Stimulated activated CD4-positive, alpha-beta T cell treated with anti-CD3 and anti-CD28 coated beads, Interleukin-12 subunit alpha, Interleukin-12 subunit beta, amount 100 ng/mL, for 48 hours (primary cell): ENCODE measurements around the gene HOMER3.
"Not testable (repeated sequence)": the region's sequence is repeated elsewhere in the genome, so short reads cannot be mapped to it uniquely, and the experiment has no call there.

ENCODE experiments used
- DNase-seq, 3 donors: peaks; one replicate each; pipeline ENCODE4 v3.0.0-alpha.2; 2020; ENCODE audit warnings: low read depth in 2 of 3, low spot score in 1 of 3

The HOMER3 gene

GRCh38 chr19:18903156-18904037 is 37.6 kb downstream of the HOMER3 start:
- no peak for DNase-seq

DNA sequence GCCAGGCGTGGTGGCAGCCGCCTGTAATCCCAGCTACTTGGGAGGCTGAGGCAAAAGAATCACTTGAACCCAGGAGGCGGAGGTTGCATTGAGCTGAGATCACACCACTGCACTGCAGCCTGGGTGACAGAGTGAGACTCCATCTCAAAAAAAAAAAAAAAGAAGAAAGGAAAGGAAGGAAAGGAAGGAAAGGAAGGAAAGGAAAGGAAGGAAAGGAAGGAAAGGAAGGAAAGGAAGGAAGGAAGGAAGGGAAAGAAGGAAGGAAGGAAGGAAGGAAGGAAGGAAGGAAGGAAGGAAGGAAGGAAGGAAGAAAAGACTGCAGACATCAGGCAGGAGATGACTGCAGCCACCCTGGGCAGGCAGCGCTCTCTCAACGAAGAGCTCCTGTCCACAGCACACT is 38.5 kb downstream of the HOMER3 start:
- DNase-seq, result not testable (repeated sequence)

GRCh38 chr19:18901491-18901890 is 39.5 kb downstream of the HOMER3 start:
- no peak for DNase-seq

- DNase-seq, result no peak
Measured at GRCh38 chr19:18900700-18901481, 40.1 kb downstream of the HOMER3 start.

GRCh38 chr19:18899624-18900560 is 41.1 kb downstream of the HOMER3 start:
- no peak for DNase-seq

GRCh38 chr19:18898607-18899408 is 42.2 kb downstream of the HOMER3 start:
- no peak for DNase-seq

- no peak for DNase-seq
Measured at GRCh38 chr19:18898081-18898606, 42.9 kb downstream of the HOMER3 start.

GRCh38 chr19:18897094-18898029 is 43.7 kb downstream of the HOMER3 start:
- no peak for DNase-seq

DNA sequence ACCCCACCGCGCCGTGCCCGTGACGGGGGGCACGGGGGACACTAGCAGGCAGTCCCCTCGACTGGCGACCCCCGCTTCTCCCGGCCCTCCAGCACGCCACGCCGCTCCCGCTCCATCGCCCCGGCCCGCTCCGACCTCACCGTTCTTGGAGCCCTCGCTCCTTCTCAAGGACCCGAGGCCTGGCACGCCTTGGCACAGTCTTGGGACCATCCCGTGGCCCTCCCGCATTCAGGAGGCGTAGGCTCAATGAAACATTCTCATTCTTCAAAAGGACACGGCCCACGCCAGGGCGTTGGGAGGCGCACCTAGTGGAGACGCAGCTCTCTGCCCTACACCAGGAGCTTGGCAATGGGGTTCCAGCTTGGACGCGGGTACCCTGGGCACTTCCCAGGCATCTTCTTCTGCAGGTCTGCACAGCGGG is 44.6 kb downstream of the HOMER3 start:
- DNase-seq, result no peak

DNA sequence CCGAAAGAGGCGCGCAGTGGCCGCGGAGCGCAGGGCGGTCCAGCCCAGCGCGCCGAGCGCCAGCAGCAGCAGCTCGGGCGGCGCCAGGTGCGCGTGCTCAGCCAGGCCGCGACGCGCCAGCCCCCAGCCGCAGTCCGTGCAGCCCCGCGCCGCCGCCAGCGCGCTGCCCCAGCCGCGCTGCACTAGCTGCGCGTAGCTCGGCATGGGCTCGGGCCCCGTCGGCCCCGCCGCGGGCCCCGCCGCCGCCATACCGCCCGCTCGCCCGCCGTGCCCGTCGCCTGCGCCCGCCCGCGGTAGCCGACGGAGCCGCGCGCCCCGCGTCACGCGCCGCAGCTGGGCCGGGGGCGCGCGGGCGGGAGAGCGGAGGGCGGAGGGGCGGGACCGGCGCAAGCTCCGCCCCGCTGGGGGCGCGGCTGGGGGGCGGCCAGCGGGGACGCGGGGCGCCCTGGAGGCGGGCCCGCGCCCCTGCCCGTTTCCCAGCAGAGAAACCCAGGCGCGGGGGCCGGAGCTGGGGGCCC is 45.1 kb downstream of the HOMER3 start, which contains the start of gene CERS1:
Gene CERS1 (minus strand): TSS at position 335 of the 518 bp plus-strand sequence. CDS start 86 bp downstream, at position 249.
- no peak for DNase-seq

DNA sequence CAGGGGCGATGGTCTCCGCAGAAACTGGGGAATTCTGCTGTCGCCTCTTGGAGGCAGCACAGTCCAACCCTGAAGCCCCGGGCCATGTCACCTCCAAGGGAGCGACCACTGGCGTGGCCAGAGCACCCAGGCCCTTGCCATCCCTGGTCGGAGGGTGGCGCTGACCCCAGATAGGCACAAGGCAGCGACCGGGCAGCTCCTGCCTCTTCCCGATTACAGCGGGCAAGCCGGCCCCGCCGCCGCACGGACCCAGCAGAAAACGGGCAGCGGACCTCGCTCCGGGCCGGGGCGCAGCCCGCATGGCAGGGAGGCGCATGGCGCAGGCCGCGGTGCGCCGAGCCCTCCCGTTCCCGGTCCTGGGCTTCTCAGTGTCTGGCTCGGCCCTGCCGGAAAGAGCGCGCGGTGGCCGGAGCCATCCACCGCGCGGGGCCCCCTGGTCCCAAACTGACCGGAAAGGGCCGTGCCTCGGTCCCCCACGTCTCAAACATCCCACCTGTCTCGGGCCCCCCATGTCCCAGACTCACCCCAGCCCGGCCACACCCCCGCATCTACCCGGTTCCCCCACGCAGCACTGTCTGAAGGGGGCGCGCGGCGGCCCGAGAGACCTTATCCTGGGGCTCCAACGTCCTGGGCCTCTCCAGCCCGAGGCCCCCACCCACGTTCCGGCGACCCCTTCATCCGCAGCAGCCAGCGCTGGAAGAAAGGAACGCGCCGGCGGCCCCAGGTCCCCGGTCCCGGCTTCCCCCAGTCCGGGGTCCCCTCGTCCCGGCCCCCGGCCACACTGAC is 45.8 kb downstream of the HOMER3 start:
- DNase-seq, result no peak

DNA sequence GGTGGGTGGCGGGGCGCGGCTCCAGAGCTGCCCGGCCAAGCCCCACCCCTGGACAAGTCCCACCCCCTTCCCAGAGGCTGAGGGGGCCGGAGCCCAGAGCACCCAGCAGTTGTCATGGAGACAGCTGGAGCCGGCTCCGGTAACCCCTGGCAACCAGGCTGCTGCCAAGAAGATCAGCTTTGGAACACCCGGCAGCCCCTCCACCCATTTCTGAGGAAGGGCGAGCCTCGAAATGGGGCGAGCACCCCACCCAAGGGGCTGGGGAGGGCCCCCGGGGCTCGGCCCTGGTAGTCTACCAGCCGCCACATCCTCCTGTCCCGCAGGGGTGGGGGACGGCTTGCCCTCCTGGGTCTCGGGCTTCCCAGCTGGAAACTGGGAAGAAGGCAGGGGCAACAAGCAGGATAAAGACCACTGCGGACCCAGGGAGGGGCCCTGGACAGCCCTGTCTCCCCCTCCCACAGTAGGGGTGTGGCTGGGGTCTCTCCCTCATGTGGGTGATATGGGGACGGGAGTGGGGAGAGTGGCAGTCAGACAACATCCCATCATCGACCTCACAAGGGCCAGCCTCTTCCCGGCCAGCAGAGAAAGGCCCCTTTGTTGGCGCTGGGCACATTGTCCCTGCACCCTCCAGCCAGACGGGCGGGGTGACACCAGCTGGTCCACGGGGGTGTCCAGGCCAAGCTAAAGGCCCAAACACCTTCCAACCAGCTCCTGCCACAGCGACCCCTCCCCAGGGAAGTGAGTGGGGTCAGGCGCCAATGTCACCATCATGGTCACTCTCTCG is 46.6 kb downstream of the HOMER3 start:
- DNase-seq, result no peak

DNA sequence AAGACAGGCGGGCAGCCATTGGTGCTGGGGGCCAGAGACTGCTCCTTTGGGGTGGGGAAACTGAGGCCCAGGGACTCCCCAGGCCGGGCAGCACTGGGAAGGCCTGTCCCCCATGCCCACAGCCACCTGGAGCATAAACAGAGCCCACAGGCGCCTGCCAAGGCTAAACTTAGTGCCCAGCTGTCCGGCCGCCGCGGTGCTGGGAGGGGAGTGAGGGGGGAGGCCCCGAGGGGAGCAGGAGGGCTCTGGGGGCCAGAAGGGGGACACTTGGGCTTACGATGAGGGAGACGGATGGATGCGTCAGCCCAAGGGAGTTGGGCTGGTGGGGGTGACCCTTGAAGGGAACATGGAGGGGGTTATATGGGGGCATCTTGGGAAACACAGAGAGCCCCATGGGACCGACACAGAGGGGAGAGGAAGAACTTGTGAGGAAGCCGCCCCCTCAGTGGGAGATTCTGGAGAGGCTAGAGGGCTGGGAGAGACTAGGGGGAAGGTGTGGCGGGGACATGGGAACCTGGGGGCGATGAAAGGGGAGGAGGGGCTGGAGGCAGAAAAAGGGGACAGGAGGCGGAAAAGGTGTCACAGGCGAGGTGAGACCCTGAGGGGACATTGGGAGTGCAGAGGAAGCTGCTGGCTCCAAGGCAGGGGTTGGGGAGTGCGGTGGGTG is 47.3 kb downstream of the HOMER3 start:
- DNase-seq, result no peak

DNA sequence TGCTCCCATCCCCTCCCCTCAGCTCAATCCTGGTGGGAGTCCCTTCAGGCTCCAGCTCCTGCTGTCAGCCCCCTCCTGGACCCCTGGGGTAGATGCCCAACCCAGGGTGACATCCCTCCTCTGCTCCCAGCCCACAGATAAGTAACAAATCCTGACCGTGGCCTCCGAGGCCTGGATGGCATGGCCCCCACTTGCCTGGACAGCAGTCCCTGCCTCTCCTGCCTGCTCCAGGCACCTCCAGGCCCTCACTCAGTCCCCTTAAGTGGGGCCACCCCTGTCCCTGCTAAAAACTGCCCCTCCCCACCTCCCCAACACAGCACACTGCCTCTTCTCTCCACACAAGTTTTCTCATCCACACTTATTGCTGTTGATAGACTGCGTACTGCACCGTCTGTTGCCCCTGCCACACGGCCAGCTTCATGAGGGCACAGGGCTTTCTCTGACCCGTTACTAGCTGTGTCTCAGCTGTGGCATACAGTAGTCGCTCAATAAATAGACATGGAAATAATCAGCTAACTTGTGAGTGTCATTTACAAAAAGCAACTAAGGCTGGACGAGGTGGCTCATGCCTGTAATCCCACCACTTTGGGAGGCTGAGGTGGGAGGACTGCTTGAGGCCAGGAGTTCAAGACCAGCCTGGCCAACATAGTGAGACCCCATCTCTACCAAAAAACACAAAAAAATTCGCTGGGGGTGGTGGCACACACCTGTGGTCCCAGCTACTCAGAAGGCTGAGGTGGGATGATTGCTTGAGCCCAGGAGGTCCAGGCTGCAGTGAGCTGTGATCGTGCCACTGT is 50.9 kb downstream of the HOMER3 start:
- no peak for DNase-seq

- no peak for DNase-seq
Measured at GRCh38 chr19:18886972-18887371, 54.0 kb downstream of the HOMER3 start.
